ENCODE results near the gene ARHGEF39.

The ARHGEF39 gene

GRCh38 chr9:35675204-35675603, 10.2 kb upstream of the ARHGEF39 start:
- DNase-seq (ENCODE audit: low spot score), result no peak

GRCh38 chr9:35674025-35674361, 9.0 kb upstream of the ARHGEF39 start:
- DNase-seq (ENCODE audit: low spot score), result no peak

- no peak for DNase-seq (ENCODE audit: low spot score)
Measured at GRCh38 chr9:35673132-35674024, 8.4 kb upstream of the ARHGEF39 start, which contains the start of gene CA9. TSS of gene CA9 (plus strand) at chr9:35673928. CDS start at chr9:35673960, 32 bp downstream.

- DNase-seq (ENCODE audit: low spot score), result peak; percentile 36
Measured at GRCh38 chr9:35669331-35670145, 4.5 kb upstream of the ARHGEF39 start.

- no peak for DNase-seq (ENCODE audit: low spot score)
Measured at GRCh38 chr9:35667939-35668338, 2.9 kb upstream of the ARHGEF39 start.

GRCh38 chr9:35666549-35666948, 1.6 kb upstream of the ARHGEF39 start:
- no peak for DNase-seq (ENCODE audit: low spot score)

- DNase-seq (ENCODE audit: low spot score), result peak; percentile 65
Measured at GRCh38 chr9:35666045-35666444, 1.1 kb upstream of the ARHGEF39 start.

GRCh38 chr9:35665471-35665818, 450 bp upstream of the ARHGEF39 start:
- DNase-seq (ENCODE audit: low spot score), result no peak

GRCh38 chr9:35662437-35662836, 2.6 kb downstream of the ARHGEF39 start:
- DNase-seq (ENCODE audit: low spot score), result no peak

GRCh38 chr9:35661756-35662350, 3.1 kb downstream of the ARHGEF39 start:
- DNase-seq (ENCODE audit: low spot score), result no peak

- DNase-seq (ENCODE audit: low spot score), result peak; percentile 49
Measured at GRCh38 chr9:35660966-35661415, 4.0 kb downstream of the ARHGEF39 start.

GRCh38 chr9:35659340-35659739, 5.7 kb downstream of the ARHGEF39 start:
- DNase-seq (ENCODE audit: low spot score), result peak; percentile 47

GRCh38 chr9:35658968-35659220, 6.1 kb downstream of the ARHGEF39 start:
- peak; percentile 58 for DNase-seq (ENCODE audit: low spot score)

GRCh38 chr9:35658137-35658967, 6.6 kb downstream of the ARHGEF39 start, which contains the start of gene CCDC107:
TSS of gene CCDC107 (plus strand) at chr9:35658292. CDS start at chr9:35658380, 88 bp downstream.
- peak; percentile 97 for DNase-seq (ENCODE audit: low spot score)

- DNase-seq (ENCODE audit: low spot score), result peak; percentile 95
Measured at GRCh38 chr9:35657546-35658136, 7.4 kb downstream of the ARHGEF39 start, which contains the start of gene RMRP. TSS of gene RMRP (minus strand) at chr9:35658019.

GRCh38 chr9:35656831-35657545, 8.0 kb downstream of the ARHGEF39 start:
- no peak for DNase-seq (ENCODE audit: low spot score)

GRCh38 chr9:35656348-35656747, 8.6 kb downstream of the ARHGEF39 start:
- DNase-seq (ENCODE audit: low spot score), result no peak

GRCh38 chr9:35653611-35654010, 11.4 kb downstream of the ARHGEF39 start:
- no peak for DNase-seq (ENCODE audit: low spot score)

GRCh38 chr9:35652829-35653209, 12.2 kb downstream of the ARHGEF39 start:
- DNase-seq (ENCODE audit: low spot score), result no peak

- no peak for DNase-seq (ENCODE audit: low spot score)
Measured at GRCh38 chr9:35651956-35652828, 12.8 kb downstream of the ARHGEF39 start.

All from AG08396 (cell line).